Keratinocyte (primary cell): Measurements from ENCODE around the gene MTPN. TPM values are rescaled to one million over a fixed set of nuclear protein-coding genes. Genes with fewer than 3 reads are reported as not detected.

Source experiments
- DNase-seq: peaks from one replicate; pipeline ENCODE4 v3.0.0-alpha.2; 2011; ENCODE audit warnings: low read depth, missing footprints, low spot score
- FAIRE-seq: peaks from 2 replicates; lab custom pipeline; 2011; peaks lifted over from hg19 to GRCh38; lab: Jason Lieb, UNC
- H2AFZ ChIP-seq: 2 replicates; pipeline ENCODE4 v1.6.0; 2012; ENCODE audit warnings: low read length, control low read depth, inconsistent platforms; ENCODE audit not compliant: control insufficient read depth
- H3K27ac ChIP-seq: 2 replicates; pipeline ENCODE4 v1.5.1; 2011; ENCODE audit warnings: low read length; ENCODE audit not compliant: control insufficient read depth, insufficient read depth
- H3K27me3 ChIP-seq: 3 replicates; pipeline ENCODE4 v1.6.0; 2011; ENCODE audit warnings: low read length; ENCODE audit not compliant: control insufficient read depth, insufficient read depth; ENCODE audit errors: extremely low read depth
- H3K36me3 ChIP-seq, 2 experiments: 2 replicates in 1 of 2; 3 replicates in 1 of 2; pipeline ENCODE4 v1.5.1; 2011; ENCODE audit warnings: low read length in 2 of 2, mild to moderate bottlenecking in 1 of 2; ENCODE audit not compliant: control insufficient read depth in 2 of 2, insufficient read depth in 2 of 2; ENCODE audit errors: extremely low read depth in 1 of 2
- H3K4me1 ChIP-seq: 3 replicates; pipeline ENCODE4 v1.5.1; 2011; ENCODE audit warnings: low read length; ENCODE audit not compliant: control insufficient read depth, insufficient read depth; ENCODE audit errors: extremely low read depth
- H3K4me2 ChIP-seq: 3 replicates; pipeline ENCODE4 v1.6.0; 2011; ENCODE audit warnings: low read depth, low read length; ENCODE audit not compliant: control insufficient read depth, insufficient read depth; ENCODE audit errors: extremely low read depth
- H3K4me3 ChIP-seq, 3 experiments: fragments of 200-600 bp in 1 of 3; sonication (generic) in 1 of 3; 2 replicates in 2 of 3; 3 replicates in 1 of 3; pipeline ENCODE4 v1.5.1; 2011 to 2016; ENCODE audit warnings: low read length in 3 of 3, mild to moderate bottlenecking in 3 of 3, control low read depth in 2 of 3, inconsistent platforms in 1 of 3, low read depth in 1 of 3, mixed read lengths in 1 of 3, mixed run types in 1 of 3, moderate library complexity in 1 of 3; ENCODE audit not compliant: control insufficient read depth in 2 of 3, insufficient read depth in 2 of 3; ENCODE audit errors: extremely low read depth in 1 of 3
- H3K79me2 ChIP-seq: 2 replicates; pipeline ENCODE4 v1.6.0; 2012; ENCODE audit warnings: low read length; ENCODE audit not compliant: control insufficient read depth, insufficient read depth
- H3K9ac ChIP-seq: 3 replicates; pipeline ENCODE4 v1.6.0; 2011; ENCODE audit warnings: low read length; ENCODE audit not compliant: control insufficient read depth, insufficient read depth; ENCODE audit errors: extremely low read depth
- H3K9me1 ChIP-seq: 3 replicates; pipeline ENCODE4 v1.6.0; 2011; ENCODE audit warnings: low read length; ENCODE audit not compliant: control insufficient read depth, insufficient read depth; ENCODE audit errors: extremely low read depth
- H3K9me3 ChIP-seq: 2 replicates; pipeline ENCODE4 v1.5.1; 2012; ENCODE audit warnings: low read depth, low read length; ENCODE audit not compliant: control insufficient read depth
- H4K20me1 ChIP-seq: 3 replicates; pipeline ENCODE4 v1.6.0; 2011; ENCODE audit warnings: low read length; ENCODE audit not compliant: control insufficient read depth, insufficient read depth; ENCODE audit errors: extremely low read depth
- EZH2 ChIP-seq: IDR thresholded peaks from one replicate; pipeline ENCODE4 v1.6.1; 2012; ENCODE audit warnings: inconsistent platforms, mild to moderate bottlenecking, low read length, moderate library complexity
- dilution Hi-C: fragments of 300-500 bp; cut with MboI; formaldehyde crosslinking; loops from one replicate; pipeline ENCODE4 v1.7.0; 2020; ENCODE audit warnings: low sequenced_read_pairs; ENCODE audit not compliant: extremely low pct_ligation_motif_present
- polyA plus RNA-seq, 5 experiments: library from polyadenylated mRNA; depleted of rRNA in 3 of 5; stranded (reverse) in 3 of 5; stranded (forward) in 1 of 5; unstranded in 1 of 5; fragments of >200 nt; gene quantifications; 1 replicate in 1 of 5; 2 replicates in 3 of 5; 3 replicates in 1 of 5; pipeline versions ENCODE4 v1.2.1 to v1.2.3, GENCODE V29; 2011 to 2012; ENCODE audit warnings: missing spikeins in 2 of 5, low read depth in 1 of 5, low replicate concordance in 1 of 5
- TF ChIP-seq, protein P1 (sequence below), 3 experiments: IDR thresholded peaks in 1 of 3; conservative IDR thresholded peaks in 1 of 3; optimal IDR thresholded peaks in 1 of 3; 2 replicates in 2 of 3; 3 replicates in 1 of 3; pipeline versions ENCODE3 to v1.5.1; 2011; ENCODE audit warnings: low read length in 3 of 3, mild to moderate bottlenecking in 3 of 3, moderate library complexity in 2 of 3, control low read depth in 1 of 3, inconsistent platforms in 1 of 3; ENCODE audit not compliant: insufficient read depth in 2 of 3; ENCODE audit errors: extremely low read depth in 1 of 3

The MTPN gene
- polyA plus RNA-seq, 1 donor (not counting 4 experiments of a cell fraction or from before 2014, with no cell fraction given): 151 TPM

DNA sequence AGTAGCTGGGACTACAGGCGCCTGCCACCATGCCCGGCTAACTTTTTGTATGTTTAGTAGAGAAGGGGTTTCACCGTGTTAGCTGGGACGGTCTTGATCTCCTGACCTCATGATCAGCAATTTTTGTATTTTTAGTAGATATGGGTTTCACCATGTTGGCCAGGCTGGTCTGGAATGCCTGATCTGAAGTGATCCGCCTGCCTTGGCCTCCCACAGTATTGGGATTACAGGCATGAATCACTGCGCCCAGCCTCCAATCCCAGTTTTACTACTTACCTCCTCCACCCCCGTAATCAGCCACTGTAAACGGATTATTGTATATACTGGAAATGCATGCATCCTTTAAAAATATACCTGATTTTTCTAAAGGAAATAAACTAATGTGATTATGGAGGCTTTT, 35.1 kb upstream of the MTPN start:
- FAIRE-seq: no peak
- no peak overlapping the region for H3K4me3 ChIP-seq
- H3K27me3 ChIP-seq: no peaks in the 10 kb centered on the region
- no peaks in the 10 kb centered on the region for H3K4me1 ChIP-seq
- H3K4me2 ChIP-seq: no peak overlapping the region
- H3K79me2 ChIP-seq: no peaks in the 10 kb centered on the region
- H4K20me1 ChIP-seq: no peaks in the 10 kb centered on the region
- H3K27ac ChIP-seq: no peak overlapping the region
- H2AFZ ChIP-seq: no peak overlapping the region
- no peaks in the 10 kb centered on the region for H3K36me3 ChIP-seq
- TF ChIP-seq, protein P1, sequence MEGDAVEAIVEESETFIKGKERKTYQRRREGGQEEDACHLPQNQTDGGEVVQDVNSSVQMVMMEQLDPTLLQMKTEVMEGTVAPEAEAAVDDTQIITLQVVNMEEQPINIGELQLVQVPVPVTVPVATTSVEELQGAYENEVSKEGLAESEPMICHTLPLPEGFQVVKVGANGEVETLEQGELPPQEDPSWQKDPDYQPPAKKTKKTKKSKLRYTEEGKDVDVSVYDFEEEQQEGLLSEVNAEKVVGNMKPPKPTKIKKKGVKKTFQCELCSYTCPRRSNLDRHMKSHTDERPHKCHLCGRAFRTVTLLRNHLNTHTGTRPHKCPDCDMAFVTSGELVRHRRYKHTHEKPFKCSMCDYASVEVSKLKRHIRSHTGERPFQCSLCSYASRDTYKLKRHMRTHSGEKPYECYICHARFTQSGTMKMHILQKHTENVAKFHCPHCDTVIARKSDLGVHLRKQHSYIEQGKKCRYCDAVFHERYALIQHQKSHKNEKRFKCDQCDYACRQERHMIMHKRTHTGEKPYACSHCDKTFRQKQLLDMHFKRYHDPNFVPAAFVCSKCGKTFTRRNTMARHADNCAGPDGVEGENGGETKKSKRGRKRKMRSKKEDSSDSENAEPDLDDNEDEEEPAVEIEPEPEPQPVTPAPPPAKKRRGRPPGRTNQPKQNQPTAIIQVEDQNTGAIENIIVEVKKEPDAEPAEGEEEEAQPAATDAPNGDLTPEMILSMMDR (optimal IDR thresholded peaks at IDR 0.05 in 1 of 3, IDR thresholded peaks at IDR 0.05 in 1 of 3, conservative IDR thresholded peaks at IDR 0.05 in 1 of 3; ENCODE audit: extremely low read depth in 1 of 3, insufficient read depth in 2 of 3, low read length in 3 of 3): no peak
- TF ChIP-seq EZH2: no peak
- no peak overlapping the region for H3K9ac ChIP-seq
- dilution Hi-C loops: no loop called here
- DNase-seq: no peak
- H3K9me1 ChIP-seq: no peaks in the 10 kb centered on the region
- H3K9me3 ChIP-seq: no peaks in the 10 kb centered on the region

DNA sequence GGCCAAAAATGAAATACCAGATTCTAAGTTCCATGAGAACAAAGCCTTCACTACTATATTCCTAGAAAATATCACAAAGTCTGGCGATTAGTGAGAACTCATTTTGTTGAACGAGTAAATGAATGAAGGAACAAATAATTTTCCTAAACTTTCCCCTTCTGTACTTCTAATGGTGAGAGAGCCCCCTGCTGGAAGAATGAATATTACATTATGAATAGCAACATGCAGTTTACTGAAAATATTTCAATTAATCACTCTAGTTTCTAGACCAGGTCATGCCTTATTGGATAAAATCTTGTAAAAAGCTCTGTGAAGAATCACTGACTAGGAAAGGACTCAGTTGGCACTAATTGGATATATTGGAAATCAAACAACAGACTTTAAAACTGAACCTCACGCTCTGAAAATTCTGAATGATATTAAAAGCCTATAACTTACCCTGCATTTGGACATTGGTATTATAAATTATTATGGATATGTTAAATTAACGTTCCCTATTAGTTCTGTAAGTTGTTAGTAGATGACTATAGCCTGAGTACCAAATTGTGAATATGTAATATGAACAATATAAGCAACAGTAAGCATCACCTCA, 32.4 kb upstream of the MTPN start:
- no peak overlapping the region for H3K4me2 ChIP-seq
- H3K27me3 ChIP-seq: no peaks in the 10 kb centered on the region
- H3K4me3 ChIP-seq: no peak overlapping the region
- H3K9ac ChIP-seq: no peak overlapping the region
- H3K9me1 ChIP-seq: no peaks in the 10 kb centered on the region
- H3K36me3 ChIP-seq: no peaks in the 10 kb centered on the region
- no peak overlapping the region for H2AFZ ChIP-seq
- DNase-seq (peak; percentile 4), FAIRE-seq (no peak)
- dilution Hi-C loops: no loop called here
- H4K20me1 ChIP-seq: no peaks in the 10 kb centered on the region
- TF ChIP-seq, protein P1 (optimal IDR thresholded peaks at IDR 0.05 in 1 of 3, IDR thresholded peaks at IDR 0.05 in 1 of 3, conservative IDR thresholded peaks at IDR 0.05 in 1 of 3; ENCODE audit: extremely low read depth in 1 of 3, insufficient read depth in 2 of 3, low read length in 3 of 3): peak in 2 of 3 experiments; percentile 46 to 52
- TF ChIP-seq EZH2: no peak
- no peak overlapping the region for H3K27ac ChIP-seq
- no peaks in the 10 kb centered on the region for H3K4me1 ChIP-seq
- no peaks in the 10 kb centered on the region for H3K79me2 ChIP-seq
- no peaks in the 10 kb centered on the region for H3K9me3 ChIP-seq
